ENCODE measurements around the gene ITPA. TPM values are rescaled to one million over a fixed set of nuclear protein-coding genes. Genes with fewer than 3 reads are reported as not detected.

ITPA gene
- total and polyA plus RNA-seq, 2 donors (not counting 3 experiments of a cell fraction or from before 2014, with no cell fraction given) = 43.2 to 65.0 TPM

DNA sequence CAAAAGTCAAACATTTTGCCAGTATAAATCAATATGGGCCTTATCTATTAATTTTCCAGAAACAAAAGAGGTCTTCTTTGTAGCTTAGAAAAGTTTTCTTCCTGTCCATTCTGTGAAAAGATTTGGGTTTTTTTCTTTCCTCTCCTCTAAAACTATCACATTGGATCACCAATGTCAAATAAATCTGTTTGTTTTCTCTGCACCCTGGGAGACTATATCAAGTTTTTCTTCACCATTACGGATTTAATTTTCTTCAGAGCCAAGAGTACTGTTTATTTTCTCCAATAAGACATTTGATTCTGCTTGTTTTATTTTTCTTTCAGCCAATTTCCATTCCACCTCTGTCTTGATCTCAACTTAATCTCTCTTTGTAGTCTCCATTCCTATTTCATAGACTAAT, 34.0 kb upstream of the ITPA start:
- no peaks in the 10 kb centered on the region for H3K79me2 ChIP-seq (ENCODE audit: control insufficient read depth, insufficient read depth, low read length)
- peak overlapping the region; percentile 31 for H3K4me2 ChIP-seq (ENCODE audit: insufficient read depth, low read length)
- H3K27me3 ChIP-seq (ENCODE audit: control insufficient read depth in 2 of 2, insufficient read depth in 2 of 2, low read length in 2 of 2) = peaks cover 3% of the 10 kb centered on the region in 2 experiments
- DNase-seq (ENCODE audit: low read depth, low spot score) (peak; percentile 13), FAIRE-seq (no peak)
- peaks cover 6% of the 10 kb centered on the region for H3K4me1 ChIP-seq (ENCODE audit: control insufficient read depth, extremely low read depth, insufficient read depth, low read length)
- no peaks in the 10 kb centered on the region for H3K36me3 ChIP-seq (ENCODE audit: control insufficient read depth in 2 of 2, extremely low read depth in 1 of 2, insufficient read depth in 2 of 2, low read length in 2 of 2)
- no peaks in the 10 kb centered on the region for H4K20me1 ChIP-seq (replicated peaks; ENCODE audit: control insufficient read depth, extremely low read depth, insufficient read depth, low read length)
- ChIA-PET CTCF (no interaction called here), POLR2A (no interaction called here)
- no peak overlapping the region for H3K27ac ChIP-seq (ENCODE audit: insufficient read depth, low read depth, low read length)
- no peaks in the 10 kb centered on the region for H3K9me1 ChIP-seq (replicated peaks; ENCODE audit: control insufficient read depth, extremely low read depth, insufficient read depth, low read length)
- intact Hi-C loops (cut with micrococcal nuclease) = no loop called here
- H3K4me3 ChIP-seq (replicated peaks in 1 of 3; ENCODE audit: insufficient read depth in 1 of 3, low read depth in 1 of 3, low read length in 3 of 3) = peak overlapping the region in 1 of 3 experiments; percentile 7
- no peak overlapping the region for H2AFZ ChIP-seq (ENCODE audit: low read depth, low read length)
- no peaks in the 10 kb centered on the region for H3K9me3 ChIP-seq (replicated peaks; ENCODE audit: control insufficient read depth, insufficient read depth, low read length)
- dilution Hi-C loops (cut with MboI; ENCODE audit: extremely low pct_ligation_motif_present, low sequenced_read_pairs) = no loop called here
- TF ChIP-seq EZH2 (IDR thresholded peaks at IDR 0.05; ENCODE audit: borderline replicate concordance, low read depth, low read length, severe bottlenecking) (no peak), POLR2A (IDR thresholded peaks at IDR 0.05; ENCODE audit: low read depth, low read length) (no peak), GATA2 (IDR thresholded peaks at IDR 0.05; ENCODE audit: insufficient read depth, insufficient read length, low read depth, low read length) (no peak), MYC (IDR thresholded peaks at IDR 0.05; ENCODE audit: low read depth, low read length) (no peak), JUN (IDR thresholded peaks at IDR 0.05; ENCODE audit: borderline replicate concordance, insufficient read depth, insufficient read length, low read depth) (no peak), FOS (IDR thresholded peaks at IDR 0.05; ENCODE audit: borderline replicate concordance, insufficient read depth, low read length) (no peak), POLR2AphosphoS5 (IDR thresholded peaks at IDR 0.05; ENCODE audit: insufficient read depth, low read depth, low read length) (no peak)
- TF ChIP-seq, protein P1, sequence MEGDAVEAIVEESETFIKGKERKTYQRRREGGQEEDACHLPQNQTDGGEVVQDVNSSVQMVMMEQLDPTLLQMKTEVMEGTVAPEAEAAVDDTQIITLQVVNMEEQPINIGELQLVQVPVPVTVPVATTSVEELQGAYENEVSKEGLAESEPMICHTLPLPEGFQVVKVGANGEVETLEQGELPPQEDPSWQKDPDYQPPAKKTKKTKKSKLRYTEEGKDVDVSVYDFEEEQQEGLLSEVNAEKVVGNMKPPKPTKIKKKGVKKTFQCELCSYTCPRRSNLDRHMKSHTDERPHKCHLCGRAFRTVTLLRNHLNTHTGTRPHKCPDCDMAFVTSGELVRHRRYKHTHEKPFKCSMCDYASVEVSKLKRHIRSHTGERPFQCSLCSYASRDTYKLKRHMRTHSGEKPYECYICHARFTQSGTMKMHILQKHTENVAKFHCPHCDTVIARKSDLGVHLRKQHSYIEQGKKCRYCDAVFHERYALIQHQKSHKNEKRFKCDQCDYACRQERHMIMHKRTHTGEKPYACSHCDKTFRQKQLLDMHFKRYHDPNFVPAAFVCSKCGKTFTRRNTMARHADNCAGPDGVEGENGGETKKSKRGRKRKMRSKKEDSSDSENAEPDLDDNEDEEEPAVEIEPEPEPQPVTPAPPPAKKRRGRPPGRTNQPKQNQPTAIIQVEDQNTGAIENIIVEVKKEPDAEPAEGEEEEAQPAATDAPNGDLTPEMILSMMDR (IDR thresholded peaks at IDR 0.05; ENCODE audit: extremely low read depth in 1 of 2, insufficient read depth in 1 of 2, low read depth in 1 of 2, low read length in 2 of 2) = no peak
- TF ChIP-seq, protein P2, sequence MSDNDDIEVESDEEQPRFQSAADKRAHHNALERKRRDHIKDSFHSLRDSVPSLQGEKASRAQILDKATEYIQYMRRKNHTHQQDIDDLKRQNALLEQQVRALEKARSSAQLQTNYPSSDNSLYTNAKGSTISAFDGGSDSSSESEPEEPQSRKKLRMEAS (IDR thresholded peaks at IDR 0.05; ENCODE audit: insufficient read depth, insufficient read length) = no peak
- H3K9ac ChIP-seq (replicated peaks; ENCODE audit: extremely low read depth, insufficient read depth, low read length) = no peak overlapping the region
- no TSS peak for BruUV-seq (replicated peaks)
